ENCODE results near the gene TRAPPC8.
"Not testable (repeated sequence)": the region's sequence is repeated elsewhere in the genome, so short reads cannot be mapped to it uniquely, and the experiment has no call there.

TRAPPC8 gene

DNA sequence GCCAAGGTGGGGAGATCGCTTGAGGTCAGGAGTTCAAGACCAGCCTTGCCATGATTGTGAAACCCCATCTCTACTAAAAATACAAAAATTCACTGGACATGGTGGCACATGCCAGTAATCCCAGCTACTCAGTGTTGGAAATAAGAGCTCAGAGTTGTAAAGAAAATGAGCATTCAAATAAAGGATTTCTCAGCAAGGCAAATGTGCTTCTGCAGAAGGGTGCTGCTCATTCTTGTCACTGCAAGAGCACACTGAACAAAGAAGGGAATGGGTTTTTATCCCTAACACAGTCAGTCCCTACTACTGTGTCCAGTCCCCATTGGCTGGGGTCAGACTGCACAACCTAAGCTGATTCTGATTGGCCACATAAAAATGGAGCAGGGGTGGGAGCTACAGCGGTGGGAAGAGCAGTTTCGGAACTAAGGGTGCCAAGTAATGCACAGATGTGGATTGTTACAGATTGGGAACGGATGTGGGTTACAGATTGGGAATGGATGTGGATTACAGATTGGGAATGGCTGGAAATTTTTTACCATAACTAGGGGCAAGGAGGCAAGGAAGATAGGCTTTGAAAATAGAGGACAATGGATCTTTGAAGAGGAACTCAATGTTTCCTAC is 31.1 kb upstream of the TRAPPC8 start:
- H3K4me3 ChIP-seq (ENCODE audit: insufficient read depth, low read depth, low read length, poor library complexity, severe bottlenecking): no peak overlapping the region
- no peaks in the 10 kb centered on the region for H3K36me3 ChIP-seq (ENCODE audit: control insufficient read depth, insufficient read depth, low read length)
- H3K4me1 ChIP-seq (ENCODE audit: control insufficient read depth, insufficient read depth, low read length, poor library complexity, severe bottlenecking): no peaks in the 10 kb centered on the region
- no peak overlapping the region for H3K27ac ChIP-seq (ENCODE audit: insufficient read depth, low read length, poor library complexity, severe bottlenecking)
- H3K27me3 ChIP-seq (replicated peaks; ENCODE audit: control insufficient read depth, insufficient read depth, low read length, poor library complexity, severe bottlenecking): no peaks in the 10 kb centered on the region
- peaks cover 10% of the 10 kb centered on the region for H3K9me3 ChIP-seq (ENCODE audit: control insufficient read depth, low read length)
- DNase-seq: no peak

DNA sequence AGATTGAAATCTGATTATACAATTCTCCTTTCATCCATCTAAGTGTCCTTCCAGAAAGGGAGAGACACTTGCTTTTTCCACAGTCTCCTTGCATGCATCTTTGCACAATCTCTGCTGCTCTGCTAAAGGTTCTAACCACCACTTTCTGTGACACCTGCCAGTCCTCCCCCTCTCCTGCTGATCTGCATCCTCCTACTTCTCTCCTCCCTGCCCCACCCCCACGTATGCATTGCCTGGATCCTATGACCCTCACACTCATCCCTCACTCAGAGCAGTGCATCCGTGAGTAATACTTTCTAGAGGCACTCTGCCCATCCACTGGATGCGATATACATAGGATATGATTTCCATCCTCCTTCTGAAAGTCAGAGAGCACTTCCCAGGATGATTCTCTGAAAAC is 27.7 kb upstream of the TRAPPC8 start:
- no peak overlapping the region for H3K4me3 ChIP-seq (ENCODE audit: insufficient read depth, low read depth, low read length, poor library complexity, severe bottlenecking)
- no peak for DNase-seq
- H3K4me1 ChIP-seq (ENCODE audit: control insufficient read depth, insufficient read depth, low read length, poor library complexity, severe bottlenecking): no peaks in the 10 kb centered on the region
- no peaks in the 10 kb centered on the region for H3K27me3 ChIP-seq (replicated peaks; ENCODE audit: control insufficient read depth, insufficient read depth, low read length, poor library complexity, severe bottlenecking)
- peaks cover 4% of the 10 kb centered on the region for H3K9me3 ChIP-seq (ENCODE audit: control insufficient read depth, low read length)
- no peak overlapping the region for H3K27ac ChIP-seq (ENCODE audit: insufficient read depth, low read length, poor library complexity, severe bottlenecking)
- H3K36me3 ChIP-seq (ENCODE audit: control insufficient read depth, insufficient read depth, low read length): no peaks in the 10 kb centered on the region

DNA sequence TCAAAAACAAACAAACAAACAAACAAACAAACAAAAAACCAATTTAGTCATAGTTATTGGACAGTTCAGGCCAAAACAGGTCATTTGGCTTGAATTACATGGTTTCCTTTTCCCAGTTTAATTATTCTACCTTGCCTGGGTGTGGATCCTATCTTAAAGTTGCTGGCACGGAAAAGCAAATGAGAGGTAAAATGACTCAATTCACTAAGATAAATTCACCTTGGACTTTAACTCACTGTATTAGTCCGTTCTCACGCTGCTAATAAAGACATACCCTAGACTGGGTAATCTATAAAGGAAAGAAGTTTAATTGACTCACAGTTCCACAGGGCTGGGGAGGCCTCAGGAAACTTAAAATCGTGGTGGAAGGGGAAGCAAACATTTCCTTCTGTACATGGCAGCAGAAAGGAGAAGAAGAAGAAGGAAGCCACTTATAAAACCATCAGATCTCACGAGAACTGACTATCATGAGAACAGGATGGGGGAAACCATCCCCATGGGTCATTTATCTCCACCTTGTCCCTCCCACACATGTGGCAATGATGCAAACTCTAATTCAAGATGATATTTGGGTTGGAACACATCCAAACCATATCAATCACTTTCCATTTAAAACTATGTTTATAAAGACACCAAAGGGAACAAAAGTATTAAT is 22.5 kb upstream of the TRAPPC8 start:
- Histone ChIP-seq H3K4me3 (ENCODE audit: insufficient read depth, low read depth, low read length, poor library complexity, severe bottlenecking) (no peak overlapping the region), H3K36me3 (ENCODE audit: control insufficient read depth, insufficient read depth, low read length) (no peaks in the 10 kb centered on the region), H3K27me3 (replicated peaks; ENCODE audit: control insufficient read depth, insufficient read depth, low read length, poor library complexity, severe bottlenecking) (no peaks in the 10 kb centered on the region), H3K4me1 (ENCODE audit: control insufficient read depth, insufficient read depth, low read length, poor library complexity, severe bottlenecking) (no peaks in the 10 kb centered on the region), H3K9me3 (ENCODE audit: control insufficient read depth, low read length) (no peaks in the 10 kb centered on the region), H3K27ac (ENCODE audit: insufficient read depth, low read length, poor library complexity, severe bottlenecking) (no peak overlapping the region)
- DNase-seq: no peak

DNA sequence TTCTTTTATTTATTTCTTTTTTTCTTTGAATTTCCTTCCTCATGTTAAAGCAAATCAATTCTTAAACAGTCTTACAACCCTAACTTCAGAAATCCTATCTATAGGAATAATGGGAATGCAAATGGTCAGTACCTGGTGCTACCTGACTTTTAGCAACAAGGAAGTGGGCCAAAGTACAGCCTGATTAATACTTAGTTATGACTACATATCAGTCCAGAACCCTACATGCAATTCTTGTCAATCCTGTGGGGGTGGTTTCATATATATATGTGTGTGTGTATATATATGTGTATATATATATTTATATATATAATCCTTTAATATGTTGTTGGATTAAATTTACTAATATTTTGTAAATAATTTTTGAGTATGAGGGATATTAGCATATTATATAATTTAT is 14.8 kb upstream of the TRAPPC8 start:
- Histone ChIP-seq H3K36me3 (ENCODE audit: control insufficient read depth, insufficient read depth, low read length) (no peaks in the 10 kb centered on the region), H3K9me3 (ENCODE audit: control insufficient read depth, low read length) (no peaks in the 10 kb centered on the region), H3K27ac (ENCODE audit: insufficient read depth, low read length, poor library complexity, severe bottlenecking) (no peak overlapping the region), H3K27me3 (replicated peaks; ENCODE audit: control insufficient read depth, insufficient read depth, low read length, poor library complexity, severe bottlenecking) (no peaks in the 10 kb centered on the region), H3K4me3 (ENCODE audit: insufficient read depth, low read depth, low read length, poor library complexity, severe bottlenecking) (no peak overlapping the region), H3K4me1 (ENCODE audit: control insufficient read depth, insufficient read depth, low read length, poor library complexity, severe bottlenecking) (no peaks in the 10 kb centered on the region)
- DNase-seq: no peak

DNA sequence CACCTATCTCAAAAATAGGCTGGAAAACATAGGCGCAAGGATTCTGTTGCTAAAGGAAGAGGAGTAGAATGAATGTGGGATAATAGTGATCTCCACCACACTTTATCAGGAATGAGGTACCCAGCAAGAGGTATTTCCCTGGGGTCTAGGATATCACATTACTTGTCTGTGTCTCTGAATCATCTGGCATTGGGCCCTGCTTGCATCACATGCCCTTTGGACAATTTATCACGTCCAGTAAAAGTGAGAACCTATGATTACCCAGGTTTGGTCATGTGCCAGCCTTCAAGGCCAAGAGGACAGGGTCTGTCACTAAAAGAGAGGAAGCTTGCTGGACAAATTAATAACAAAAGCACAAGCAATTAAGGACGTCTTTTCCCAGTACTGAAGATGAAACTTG is 11.4 kb upstream of the TRAPPC8 start:
- Histone ChIP-seq H3K27me3 (replicated peaks; ENCODE audit: control insufficient read depth, insufficient read depth, low read length, poor library complexity, severe bottlenecking) (no peaks in the 10 kb centered on the region), H3K36me3 (ENCODE audit: control insufficient read depth, insufficient read depth, low read length) (no peaks in the 10 kb centered on the region), H3K4me1 (ENCODE audit: control insufficient read depth, insufficient read depth, low read length, poor library complexity, severe bottlenecking) (no peaks in the 10 kb centered on the region), H3K4me3 (ENCODE audit: insufficient read depth, low read depth, low read length, poor library complexity, severe bottlenecking) (no peak overlapping the region), H3K9me3 (ENCODE audit: control insufficient read depth, low read length) (no peaks in the 10 kb centered on the region), H3K27ac (ENCODE audit: insufficient read depth, low read length, poor library complexity, severe bottlenecking) (no peak overlapping the region)
- DNase-seq: no peak

DNA sequence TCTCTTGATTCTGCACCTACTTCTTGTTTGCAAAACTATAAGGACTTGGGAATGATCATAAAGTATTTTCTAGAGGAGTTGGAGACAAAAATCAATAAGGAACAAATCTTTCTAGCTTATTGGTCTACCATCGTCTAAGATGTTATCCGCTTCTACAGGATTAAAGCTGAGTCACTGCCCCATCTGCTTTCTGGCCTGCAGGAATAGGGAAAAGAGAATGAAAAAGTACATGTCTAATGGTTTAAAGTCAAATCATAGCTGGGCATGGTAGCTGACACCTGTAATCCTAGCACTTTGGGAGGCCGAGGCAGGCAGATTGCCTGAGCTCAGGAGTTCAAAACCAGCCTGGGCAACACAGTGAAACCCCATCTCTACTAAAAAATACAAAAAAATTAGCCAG is 10.8 kb upstream of the TRAPPC8 start:
- not testable (repeated sequence) for DNase-seq; H3K36me3 ChIP-seq (ENCODE audit: control insufficient read depth, insufficient read depth, low read length); H3K4me3 ChIP-seq (ENCODE audit: insufficient read depth, low read depth, low read length, poor library complexity, severe bottlenecking); H3K27ac ChIP-seq (ENCODE audit: insufficient read depth, low read length, poor library complexity, severe bottlenecking); H3K9me3 ChIP-seq (ENCODE audit: control insufficient read depth, low read length); H3K4me1 ChIP-seq (ENCODE audit: control insufficient read depth, insufficient read depth, low read length, poor library complexity, severe bottlenecking); H3K27me3 ChIP-seq (replicated peaks; ENCODE audit: control insufficient read depth, insufficient read depth, low read length, poor library complexity, severe bottlenecking)

DNA sequence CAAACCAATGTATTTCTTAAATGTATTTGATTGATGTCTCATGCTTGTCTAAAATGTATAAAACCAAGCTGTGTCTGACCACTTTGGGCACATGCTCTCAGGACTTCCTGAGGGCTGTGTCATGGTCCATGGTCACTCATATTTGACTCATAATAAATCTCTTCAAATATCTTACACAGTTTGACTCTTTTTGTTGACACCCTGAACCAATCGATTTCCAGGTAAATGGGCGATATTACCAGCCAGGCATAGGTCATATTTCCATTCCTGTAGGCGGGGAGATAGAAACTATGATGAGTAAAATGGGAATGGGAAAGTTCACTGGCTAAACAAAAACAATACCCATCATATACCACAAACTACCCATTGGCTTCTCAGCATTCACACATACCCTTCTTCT is 9.3 kb upstream of the TRAPPC8 start:
- H3K9me3 ChIP-seq (ENCODE audit: control insufficient read depth, low read length): no peaks in the 10 kb centered on the region
- H3K4me1 ChIP-seq (ENCODE audit: control insufficient read depth, insufficient read depth, low read length, poor library complexity, severe bottlenecking): no peaks in the 10 kb centered on the region
- no peak overlapping the region for H3K4me3 ChIP-seq (ENCODE audit: insufficient read depth, low read depth, low read length, poor library complexity, severe bottlenecking)
- H3K27ac ChIP-seq (ENCODE audit: insufficient read depth, low read length, poor library complexity, severe bottlenecking): no peak overlapping the region
- no peaks in the 10 kb centered on the region for H3K27me3 ChIP-seq (replicated peaks; ENCODE audit: control insufficient read depth, insufficient read depth, low read length, poor library complexity, severe bottlenecking)
- no peaks in the 10 kb centered on the region for H3K36me3 ChIP-seq (ENCODE audit: control insufficient read depth, insufficient read depth, low read length)
- DNase-seq: no peak

DNA sequence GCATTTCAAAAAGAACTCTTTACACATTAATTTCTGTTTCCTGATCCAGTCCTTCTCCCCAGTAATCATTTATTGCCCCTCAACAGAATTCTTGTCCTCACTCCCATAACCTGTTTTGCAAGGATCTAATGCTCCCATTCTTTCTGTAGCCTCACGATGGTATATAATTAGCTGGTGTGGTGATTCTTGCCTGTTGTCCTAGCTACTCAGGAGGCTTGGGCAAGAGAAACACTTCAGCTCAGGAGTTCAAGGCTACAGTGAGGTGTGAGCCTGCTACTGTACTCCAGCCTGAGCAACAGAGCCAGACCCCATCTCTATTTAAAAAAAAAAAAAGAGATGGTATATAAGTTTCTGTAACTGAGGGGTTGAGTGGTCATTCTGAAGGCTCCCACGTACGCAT is 7.7 kb upstream of the TRAPPC8 start:
- Histone ChIP-seq H3K36me3 (ENCODE audit: control insufficient read depth, insufficient read depth, low read length) (no peaks in the 10 kb centered on the region), H3K27me3 (replicated peaks; ENCODE audit: control insufficient read depth, insufficient read depth, low read length, poor library complexity, severe bottlenecking) (no peaks in the 10 kb centered on the region), H3K4me1 (ENCODE audit: control insufficient read depth, insufficient read depth, low read length, poor library complexity, severe bottlenecking) (no peaks in the 10 kb centered on the region), H3K27ac (ENCODE audit: insufficient read depth, low read length, poor library complexity, severe bottlenecking) (no peak overlapping the region), H3K9me3 (ENCODE audit: control insufficient read depth, low read length) (no peaks in the 10 kb centered on the region), H3K4me3 (ENCODE audit: insufficient read depth, low read depth, low read length, poor library complexity, severe bottlenecking) (no peak overlapping the region)
- DNase-seq: no peak

DNA sequence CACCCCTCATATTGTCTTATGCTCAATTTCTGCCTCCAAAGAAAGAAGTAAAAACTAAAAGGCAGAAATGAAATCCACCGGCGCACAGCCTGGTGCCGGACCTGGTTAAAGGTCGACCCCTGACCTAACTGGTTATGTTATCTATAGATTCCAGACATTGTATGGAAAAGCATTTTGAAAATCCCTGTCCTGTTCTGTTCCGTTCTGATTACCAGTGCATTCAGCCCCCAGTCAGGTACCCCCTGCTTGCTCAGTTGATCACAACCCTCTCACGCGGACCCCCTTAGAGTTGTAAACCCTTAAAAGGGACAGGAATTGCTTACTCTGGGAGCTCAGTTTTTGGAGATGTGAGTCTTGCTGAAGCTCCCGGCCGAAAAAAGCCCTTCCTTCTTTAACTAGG is 5.4 kb upstream of the TRAPPC8 start:
- H3K9me3 ChIP-seq (ENCODE audit: control insufficient read depth, low read length); H3K27ac ChIP-seq (ENCODE audit: insufficient read depth, low read length, poor library complexity, severe bottlenecking); H3K4me1 ChIP-seq (ENCODE audit: control insufficient read depth, insufficient read depth, low read length, poor library complexity, severe bottlenecking); H3K4me3 ChIP-seq (ENCODE audit: insufficient read depth, low read depth, low read length, poor library complexity, severe bottlenecking); DNase-seq; H3K36me3 ChIP-seq (ENCODE audit: control insufficient read depth, insufficient read depth, low read length); H3K27me3 ChIP-seq (replicated peaks; ENCODE audit: control insufficient read depth, insufficient read depth, low read length, poor library complexity, severe bottlenecking): not testable (repeated sequence)

DNA sequence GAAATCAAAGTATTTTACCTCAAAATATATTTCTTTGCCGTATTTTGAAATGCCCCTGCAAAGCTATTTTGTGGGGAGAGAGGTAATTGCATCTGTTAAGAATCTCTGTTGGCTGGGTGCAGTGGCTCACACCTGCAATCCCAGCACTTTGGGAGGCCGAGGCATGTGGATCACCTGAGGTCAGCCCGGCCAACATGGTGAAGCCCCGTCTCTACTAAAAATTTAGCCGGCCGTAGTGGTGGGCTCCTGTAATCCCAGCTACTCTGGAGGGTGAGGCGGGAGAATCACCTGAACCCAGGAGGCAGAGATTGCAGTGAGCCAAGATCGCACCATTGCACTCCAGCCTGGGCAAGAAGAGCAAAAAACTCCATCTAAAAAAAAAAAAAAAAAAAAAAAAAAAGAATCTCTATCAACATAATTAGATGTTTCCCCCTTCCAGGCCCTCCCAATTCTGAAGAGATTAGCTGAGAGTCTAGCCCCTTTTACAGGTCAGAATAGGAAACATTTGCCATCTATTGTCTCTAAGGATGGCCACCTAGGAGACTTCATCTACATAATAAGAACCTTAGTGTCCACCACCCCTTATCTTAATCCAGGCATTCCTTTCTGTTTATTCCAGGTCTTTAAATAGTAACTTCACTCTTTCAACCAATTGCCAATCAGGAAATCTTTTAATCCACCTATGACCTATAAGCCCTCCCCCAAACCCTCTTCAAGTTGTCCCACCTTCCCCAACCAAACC is 3.5 kb upstream of the TRAPPC8 start:
- no peak overlapping the region for H3K27ac ChIP-seq (ENCODE audit: insufficient read depth, low read length, poor library complexity, severe bottlenecking)
- H3K27me3 ChIP-seq (replicated peaks; ENCODE audit: control insufficient read depth, insufficient read depth, low read length, poor library complexity, severe bottlenecking): no peaks in the 10 kb centered on the region
- H3K36me3 ChIP-seq (ENCODE audit: control insufficient read depth, insufficient read depth, low read length): no peaks in the 10 kb centered on the region
- H3K4me3 ChIP-seq (ENCODE audit: insufficient read depth, low read depth, low read length, poor library complexity, severe bottlenecking): no peak overlapping the region
- DNase-seq: no peak
- no peaks in the 10 kb centered on the region for H3K9me3 ChIP-seq (ENCODE audit: control insufficient read depth, low read length)
- H3K4me1 ChIP-seq (ENCODE audit: control insufficient read depth, insufficient read depth, low read length, poor library complexity, severe bottlenecking): peaks cover 10% of the 10 kb centered on the region

Measured in effector memory CD4-positive, alpha-beta T cell (primary cell).